Measurements from ENCODE around the gene RASAL1. TPM values are rescaled to one million over a fixed set of nuclear protein-coding genes. Genes with fewer than 3 reads are reported as not detected.
A peak's percentile ranks its signal among the peaks of the same experiment; 100 is the strongest.

Gene RASAL1
- total RNA-seq, 1 experiment from 2014 or later = 16.0 TPM

DNA sequence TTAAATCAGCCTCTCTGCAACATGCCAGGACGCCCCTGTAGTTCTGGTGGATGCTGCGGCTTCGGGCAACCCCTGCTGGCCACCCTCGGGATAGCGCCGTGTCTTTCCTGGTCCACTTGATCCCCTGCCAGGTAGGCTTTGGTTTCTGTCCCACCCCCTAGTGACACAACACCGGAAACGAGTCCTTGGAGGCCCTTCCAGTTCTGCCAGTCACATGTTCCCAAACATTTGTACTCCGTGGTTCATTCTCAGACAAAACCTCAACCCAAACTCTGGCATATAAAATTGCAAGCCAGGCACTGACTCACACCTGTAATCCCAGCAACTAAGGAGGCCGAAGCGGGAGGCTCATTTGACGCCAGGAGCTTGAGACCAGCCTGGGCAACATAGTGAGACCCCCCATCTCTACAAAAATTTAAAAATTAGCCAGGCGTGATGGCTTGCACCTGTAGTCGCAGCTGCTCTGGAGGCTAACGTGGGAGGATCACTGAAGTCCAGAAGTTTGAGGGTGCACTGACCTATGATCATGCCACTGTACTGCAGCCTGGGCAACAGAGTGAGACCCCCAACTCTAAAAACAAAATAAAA, 37.0 kb downstream of the RASAL1 start (continued):
- no peak for TF ChIP-seq REST (IDR thresholded peaks at IDR 0.05; ENCODE audit: low read depth)
- no peak for TF ChIP-seq EZH2 (IDR thresholded peaks at IDR 0.05)
- no peak for TF ChIP-seq ZNF274 (IDR thresholded peaks at IDR 0.05; ENCODE audit: low read depth, low read length)
- no peak for TF ChIP-seq JUND (IDR thresholded peaks at IDR 0.05)
- TF ChIP-seq EGR1 (IDR thresholded peaks at IDR 0.05; ENCODE audit: low read depth) = no peak
- TF ChIP-seq, protein P1, sequence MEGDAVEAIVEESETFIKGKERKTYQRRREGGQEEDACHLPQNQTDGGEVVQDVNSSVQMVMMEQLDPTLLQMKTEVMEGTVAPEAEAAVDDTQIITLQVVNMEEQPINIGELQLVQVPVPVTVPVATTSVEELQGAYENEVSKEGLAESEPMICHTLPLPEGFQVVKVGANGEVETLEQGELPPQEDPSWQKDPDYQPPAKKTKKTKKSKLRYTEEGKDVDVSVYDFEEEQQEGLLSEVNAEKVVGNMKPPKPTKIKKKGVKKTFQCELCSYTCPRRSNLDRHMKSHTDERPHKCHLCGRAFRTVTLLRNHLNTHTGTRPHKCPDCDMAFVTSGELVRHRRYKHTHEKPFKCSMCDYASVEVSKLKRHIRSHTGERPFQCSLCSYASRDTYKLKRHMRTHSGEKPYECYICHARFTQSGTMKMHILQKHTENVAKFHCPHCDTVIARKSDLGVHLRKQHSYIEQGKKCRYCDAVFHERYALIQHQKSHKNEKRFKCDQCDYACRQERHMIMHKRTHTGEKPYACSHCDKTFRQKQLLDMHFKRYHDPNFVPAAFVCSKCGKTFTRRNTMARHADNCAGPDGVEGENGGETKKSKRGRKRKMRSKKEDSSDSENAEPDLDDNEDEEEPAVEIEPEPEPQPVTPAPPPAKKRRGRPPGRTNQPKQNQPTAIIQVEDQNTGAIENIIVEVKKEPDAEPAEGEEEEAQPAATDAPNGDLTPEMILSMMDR (IDR thresholded peaks at IDR 0.05 in 2 of 3, conservative IDR thresholded peaks at IDR 0.05 in 1 of 3; ENCODE audit: borderline replicate concordance in 1 of 3, insufficient read depth in 1 of 3, low read depth in 2 of 3, low read length in 2 of 3) = peak; percentile 86 to 93 (median 93)
- TF ChIP-seq SP1 (IDR thresholded peaks at IDR 0.05; ENCODE audit: low read depth) = no peak; the same call in 1 of the 2 replicates
- TF ChIP-seq, protein P2, sequence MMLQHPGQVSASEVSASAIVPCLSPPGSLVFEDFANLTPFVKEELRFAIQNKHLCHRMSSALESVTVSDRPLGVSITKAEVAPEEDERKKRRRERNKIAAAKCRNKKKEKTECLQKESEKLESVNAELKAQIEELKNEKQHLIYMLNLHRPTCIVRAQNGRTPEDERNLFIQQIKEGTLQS (IDR thresholded peaks at IDR 0.05) = no peak
- no peak for TF ChIP-seq SRF (IDR thresholded peaks at IDR 0.05; ENCODE audit: low read depth)
- no peak for TF ChIP-seq POLR2A (IDR thresholded peaks at IDR 0.05; ENCODE audit: borderline replicate concordance, extremely low read depth, insufficient read depth, insufficient read length)
- TF ChIP-seq CEBPB (IDR thresholded peaks at IDR 0.05; ENCODE audit: low read depth) = no peak; the same call in 1 of the 2 replicates
- TF ChIP-seq ELF1 (IDR thresholded peaks at IDR 0.05; ENCODE audit: borderline replicate concordance, low read depth) = no peak; the same call in 1 of the 2 replicates
- TF ChIP-seq, protein P3, sequence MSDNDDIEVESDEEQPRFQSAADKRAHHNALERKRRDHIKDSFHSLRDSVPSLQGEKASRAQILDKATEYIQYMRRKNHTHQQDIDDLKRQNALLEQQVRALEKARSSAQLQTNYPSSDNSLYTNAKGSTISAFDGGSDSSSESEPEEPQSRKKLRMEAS (IDR thresholded peaks at IDR 0.05) = peak; percentile 95
- TF ChIP-seq ZFX (IDR thresholded peaks at IDR 0.05) = no peak
- peak; percentile 6 for TF ChIP-seq YY1 (IDR thresholded peaks at IDR 0.05; ENCODE audit: extremely low read depth, insufficient replicate concordance, low read depth, low read length)
